ENCODE measurements around the gene HDDC3. TPM values are rescaled to one million over a fixed set of nuclear protein-coding genes. Genes with fewer than 3 reads are reported as not detected.
A peak's percentile ranks its signal among the peaks of the same experiment; 100 is the strongest.

Gene HDDC3
- total and polyA plus RNA-seq, 2 donors (not counting 1 experiment from before 2014, with no cell fraction given): 10.2 to 16.3 TPM

GRCh38 chr15:90954712-90955623, 22.6 kb upstream of the HDDC3 start, which contains the start of gene RCCD1:
Gene RCCD1, plus strand, starts transcription at chr15:90954884. Its CDS starts 1,851 bp downstream, at chr15:90956735.
- DNase-seq (ENCODE audit: low read depth in 2 of 2): peak; percentile 94
- peak within 1 kb of the TSS; percentile 89 for H3K9ac ChIP-seq (ENCODE audit: insufficient read depth, low read length)
- H3K27me3 ChIP-seq (ENCODE audit: control insufficient read depth, insufficient read depth, low read length): no peaks in the 10 kb centered on the region
- H3K4me2 ChIP-seq (ENCODE audit: extremely low read depth, insufficient read depth, low read length): peak within 1 kb of the TSS; percentile 85
- peaks cover 3% of the 10 kb centered on the region for H3K79me2 ChIP-seq (ENCODE audit: control insufficient read depth, insufficient read depth, low read length)
- no peaks in the 10 kb centered on the region for H4K20me1 ChIP-seq (ENCODE audit: control insufficient read depth, extremely low read depth, insufficient read depth, low read length)
- H2AFZ ChIP-seq (ENCODE audit: low read length): peak within 1 kb of the TSS; percentile 85
- H3K9me3 ChIP-seq (ENCODE audit: control insufficient read depth, insufficient read depth, low read depth, low read length): no peaks in the 10 kb centered on the region
- TF ChIP-seq CTCF (conservative IDR thresholded peaks at IDR 0.05 in 1 of 2, IDR thresholded peaks at IDR 0.05 in 1 of 2; ENCODE audit: low read depth in 1 of 2, low read length in 2 of 2): no peak
- no peak for TF ChIP-seq EZH2 (IDR thresholded peaks at IDR 0.05; ENCODE audit: low read length, missing control alignments)
- peak within 1 kb of the TSS; percentile 67 to 96 (median 72) for H3K4me3 ChIP-seq (replicated peaks in 1 of 4; ENCODE audit: control extremely low read depth in 1 of 4, insufficient read depth in 1 of 4, low read depth in 3 of 4, low read length in 4 of 4)
- peak within 1 kb of the TSS; percentile 98 for H3K27ac ChIP-seq (ENCODE audit: insufficient read depth, low read length)
- H3K4me1 ChIP-seq (ENCODE audit: control insufficient read depth, extremely low read depth, insufficient read depth, low read length): peaks cover 6% of the 10 kb centered on the region
- H3K36me3 ChIP-seq (ENCODE audit: control insufficient read depth, insufficient read depth, low read length): peaks cover 21% of the 10 kb centered on the region

- no peak for DNase-seq (ENCODE audit: low read depth in 2 of 2)
- H3K9ac ChIP-seq (ENCODE audit: insufficient read depth, low read length): no peak overlapping the region
- peaks cover 6% of the 10 kb centered on the region for H3K4me1 ChIP-seq (ENCODE audit: control insufficient read depth, extremely low read depth, insufficient read depth, low read length)
- H3K9me3 ChIP-seq (ENCODE audit: control insufficient read depth, insufficient read depth, low read depth, low read length): no peaks in the 10 kb centered on the region
- no peak overlapping the region for H2AFZ ChIP-seq (ENCODE audit: low read length)
- H4K20me1 ChIP-seq (ENCODE audit: control insufficient read depth, extremely low read depth, insufficient read depth, low read length): no peaks in the 10 kb centered on the region
- H3K27ac ChIP-seq (ENCODE audit: insufficient read depth, low read length): no peak overlapping the region
- H3K4me2 ChIP-seq (ENCODE audit: extremely low read depth, insufficient read depth, low read length): no peak overlapping the region
- TF ChIP-seq CTCF (conservative IDR thresholded peaks at IDR 0.05 in 1 of 2, IDR thresholded peaks at IDR 0.05 in 1 of 2; ENCODE audit: low read depth in 1 of 2, low read length in 2 of 2): no peak
- peaks cover 3% of the 10 kb centered on the region for H3K79me2 ChIP-seq (ENCODE audit: control insufficient read depth, insufficient read depth, low read length)
- H3K27me3 ChIP-seq (ENCODE audit: control insufficient read depth, insufficient read depth, low read length): no peaks in the 10 kb centered on the region
- peak overlapping the region in 1 of 4 experiments; percentile 96 for H3K4me3 ChIP-seq (replicated peaks in 1 of 4; ENCODE audit: control extremely low read depth in 1 of 4, insufficient read depth in 1 of 4, low read depth in 3 of 4, low read length in 4 of 4)
- H3K36me3 ChIP-seq (ENCODE audit: control insufficient read depth, insufficient read depth, low read length): peaks cover 26% of the 10 kb centered on the region
These were observed 21.8 kb upstream of the HDDC3 start for GRCh38 chr15:90953947-90954711.
